ENCODE results near the gene TOPAZ1. TPM values are rescaled to one million over a fixed set of nuclear protein-coding genes. Genes with fewer than 3 reads are reported as not detected.

Gene TOPAZ1
- total and polyA plus RNA-seq, 2 of the 13 experiments (the other 11 are each of a cell fraction or from before 2014, with no cell fraction given) = not detected

DNA sequence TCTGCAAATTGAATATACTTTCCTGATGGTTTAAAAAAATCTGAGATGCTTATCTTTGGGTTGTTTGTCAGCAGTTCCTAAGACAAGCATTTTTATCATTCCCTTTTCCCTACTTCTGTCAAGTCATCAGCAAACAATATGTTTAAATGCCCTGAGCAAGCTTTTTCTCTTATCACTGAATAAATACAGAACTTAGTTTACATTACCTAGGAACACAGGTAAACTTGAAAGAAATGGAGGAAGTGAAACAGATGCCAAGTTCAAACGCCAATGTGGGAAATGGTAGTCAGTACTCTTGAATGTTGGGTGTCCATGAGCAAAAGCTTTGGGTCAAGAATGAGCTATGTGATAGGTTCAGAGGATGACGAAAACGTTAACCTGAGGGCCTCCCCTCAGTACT lies 79.6 kb downstream of the TOPAZ1 start:
- in situ Hi-C loops (cut with HindIII; ENCODE audit: extremely low pct_ligation_motif_present, low pct_unique_long_range_greater_than_20kb) (loop anchor here (10.0 kb wide), 1 partner anchor 113 kb away; no protein-coding TSS in a partner anchor), intact Hi-C loops (cut with micrococcal nuclease; ENCODE audit: unreplicated experiment) (loop anchor here (5.0 kb wide), 4 partner anchors 96 to 211 kb away; no protein-coding TSS in a partner anchor)
- Histone ChIP-seq H3K9ac (ENCODE audit: insufficient read depth, low read depth, low read length) (no peak overlapping the region), H3K36me3 (replicated peaks in 1 of 2; ENCODE audit: control insufficient read depth in 1 of 2, insufficient read depth in 2 of 2, low read length in 2 of 2) (no peaks in the 10 kb centered on the region), H4K20me1 (ENCODE audit: insufficient read depth, low read length) (no peaks in the 10 kb centered on the region), H3K4me3 (replicated peaks in 1 of 3; ENCODE audit: insufficient read depth in 1 of 3, low read depth in 2 of 3, low read length in 3 of 3) (no peak overlapping the region; a peak in 2 of 6 replicates), H3K4me2 (ENCODE audit: low read depth, low read length) (peak overlapping the region; percentile 47), H3K27ac (ENCODE audit: extremely low read length, insufficient read depth, low read length) (no peak overlapping the region), H3K9me3 (ENCODE audit: low read length) (no peaks in the 10 kb centered on the region), H2AFZ (ENCODE audit: low read length) (no peak overlapping the region), H3K79me2 (ENCODE audit: insufficient read depth, low read length) (no peaks in the 10 kb centered on the region), H3K27me3 (ENCODE audit: control insufficient read depth in 1 of 2, insufficient read depth in 2 of 2, low read length in 2 of 2) (no peaks in the 10 kb centered on the region; a peak in 1 of 5 replicates), H3K4me1 (ENCODE audit: insufficient read depth, low read length) (peaks cover 22% of the 10 kb centered on the region)
- peak; percentile 77 for ATAC-seq
- ChIA-PET POLR2A (interaction anchor here (1.0 to 1.8 kb wide), 3 partner anchors 17 to 118 kb away, joined by 3 to 8 read pairs (median 8); partner anchors contain the start of gene TCAIM), CTCF (ENCODE audit: low intra/inter-chr PET ratio, low total read pairs) (no interaction called here)
- WGBS (ENCODE audit: low lambda C conversion rate) = 3% methylated on average over 3 of the region's 3 CpGs
- FAIRE-seq = peak; percentile 37
- peak; percentile 80 for DNase-seq (ENCODE audit: low spot score)
- BruUV-seq (replicated peaks) = no TSS peak
- TF ChIP-seq, protein P1, sequence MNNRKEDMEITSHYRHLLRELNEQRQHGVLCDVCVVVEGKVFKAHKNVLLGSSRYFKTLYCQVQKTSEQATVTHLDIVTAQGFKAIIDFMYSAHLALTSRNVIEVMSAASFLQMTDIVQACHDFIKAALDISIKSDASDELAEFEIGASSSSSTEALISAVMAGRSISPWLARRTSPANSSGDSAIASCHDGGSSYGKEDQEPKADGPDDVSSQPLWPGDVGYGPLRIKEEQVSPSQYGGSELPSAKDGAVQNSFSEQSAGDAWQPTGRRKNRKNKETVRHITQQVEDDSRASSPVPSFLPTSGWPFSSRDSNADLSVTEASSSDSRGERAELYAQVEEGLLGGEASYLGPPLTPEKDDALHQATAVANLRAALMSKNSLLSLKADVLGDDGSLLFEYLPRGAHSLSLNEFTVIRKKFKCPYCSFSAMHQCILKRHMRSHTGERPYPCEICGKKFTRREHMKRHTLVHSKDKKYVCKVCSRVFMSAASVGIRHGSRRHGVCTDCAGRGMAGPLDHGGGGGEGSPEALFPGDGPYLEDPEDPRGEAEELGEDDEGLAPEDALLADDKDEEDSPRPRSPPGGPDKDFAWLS (CRISPR knock-in tag; IDR thresholded peaks at IDR 0.05; ENCODE audit: borderline replicate concordance) = no peak
- TF ChIP-seq, protein P2, sequence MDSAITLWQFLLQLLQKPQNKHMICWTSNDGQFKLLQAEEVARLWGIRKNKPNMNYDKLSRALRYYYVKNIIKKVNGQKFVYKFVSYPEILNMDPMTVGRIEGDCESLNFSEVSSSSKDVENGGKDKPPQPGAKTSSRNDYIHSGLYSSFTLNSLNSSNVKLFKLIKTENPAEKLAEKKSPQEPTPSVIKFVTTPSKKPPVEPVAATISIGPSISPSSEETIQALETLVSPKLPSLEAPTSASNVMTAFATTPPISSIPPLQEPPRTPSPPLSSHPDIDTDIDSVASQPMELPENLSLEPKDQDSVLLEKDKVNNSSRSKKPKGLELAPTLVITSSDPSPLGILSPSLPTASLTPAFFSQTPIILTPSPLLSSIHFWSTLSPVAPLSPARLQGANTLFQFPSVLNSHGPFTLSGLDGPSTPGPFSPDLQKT (CRISPR knock-in tag; IDR thresholded peaks at IDR 0.05; ENCODE audit: borderline replicate concordance) = no peak
- TF ChIP-seq, protein P3, sequence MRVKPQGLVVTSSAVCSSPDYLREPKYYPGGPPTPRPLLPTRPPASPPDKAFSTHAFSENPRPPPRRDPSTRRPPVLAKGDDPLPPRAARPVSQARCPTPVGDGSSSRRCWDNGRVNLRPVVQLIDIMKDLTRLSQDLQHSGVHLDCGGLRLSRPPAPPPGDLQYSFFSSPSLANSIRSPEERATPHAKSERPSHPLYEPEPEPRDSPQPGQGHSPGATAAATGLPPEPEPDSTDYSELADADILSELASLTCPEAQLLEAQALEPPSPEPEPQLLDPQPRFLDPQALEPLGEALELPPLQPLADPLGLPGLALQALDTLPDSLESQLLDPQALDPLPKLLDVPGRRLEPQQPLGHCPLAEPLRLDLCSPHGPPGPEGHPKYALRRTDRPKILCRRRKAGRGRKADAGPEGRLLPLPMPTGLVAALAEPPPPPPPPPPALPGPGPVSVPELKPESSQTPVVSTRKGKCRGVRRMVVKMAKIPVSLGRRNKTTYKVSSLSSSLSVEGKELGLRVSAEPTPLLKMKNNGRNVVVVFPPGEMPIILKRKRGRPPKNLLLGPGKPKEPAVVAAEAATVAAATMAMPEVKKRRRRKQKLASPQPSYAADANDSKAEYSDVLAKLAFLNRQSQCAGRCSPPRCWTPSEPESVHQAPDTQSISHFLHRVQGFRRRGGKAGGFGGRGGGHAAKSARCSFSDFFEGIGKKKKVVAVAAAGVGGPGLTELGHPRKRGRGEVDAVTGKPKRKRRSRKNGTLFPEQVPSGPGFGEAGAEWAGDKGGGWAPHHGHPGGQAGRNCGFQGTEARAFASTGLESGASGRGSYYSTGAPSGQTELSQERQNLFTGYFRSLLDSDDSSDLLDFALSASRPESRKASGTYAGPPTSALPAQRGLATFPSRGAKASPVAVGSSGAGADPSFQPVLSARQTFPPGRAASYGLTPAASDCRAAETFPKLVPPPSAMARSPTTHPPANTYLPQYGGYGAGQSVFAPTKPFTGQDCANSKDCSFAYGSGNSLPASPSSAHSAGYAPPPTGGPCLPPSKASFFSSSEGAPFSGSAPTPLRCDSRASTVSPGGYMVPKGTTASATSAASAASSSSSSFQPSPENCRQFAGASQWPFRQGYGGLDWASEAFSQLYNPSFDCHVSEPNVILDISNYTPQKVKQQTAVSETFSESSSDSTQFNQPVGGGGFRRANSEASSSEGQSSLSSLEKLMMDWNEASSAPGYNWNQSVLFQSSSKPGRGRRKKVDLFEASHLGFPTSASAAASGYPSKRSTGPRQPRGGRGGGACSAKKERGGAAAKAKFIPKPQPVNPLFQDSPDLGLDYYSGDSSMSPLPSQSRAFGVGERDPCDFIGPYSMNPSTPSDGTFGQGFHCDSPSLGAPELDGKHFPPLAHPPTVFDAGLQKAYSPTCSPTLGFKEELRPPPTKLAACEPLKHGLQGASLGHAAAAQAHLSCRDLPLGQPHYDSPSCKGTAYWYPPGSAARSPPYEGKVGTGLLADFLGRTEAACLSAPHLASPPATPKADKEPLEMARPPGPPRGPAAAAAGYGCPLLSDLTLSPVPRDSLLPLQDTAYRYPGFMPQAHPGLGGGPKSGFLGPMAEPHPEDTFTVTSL (CRISPR knock-in tag; IDR thresholded peaks at IDR 0.05; ENCODE audit: borderline replicate concordance) = peak; percentile 92; the same call in 1 of the 2 replicates
- TF ChIP-seq ZFP36L2 (CRISPR knock-in tag; IDR thresholded peaks at IDR 0.05) (no peak), ZBTB7A (CRISPR knock-in tag; IDR thresholded peaks at IDR 0.05) (no peak), HCFC1 (IDR thresholded peaks at IDR 0.05; ENCODE audit: low read depth, low read length) (no peak), RFX5 (IDR thresholded peaks at IDR 0.05; ENCODE audit: low read depth, low read length) (no peak), ZNF768 (CRISPR knock-in tag; IDR thresholded peaks at IDR 0.05) (no peak), SMARCE1 (IDR thresholded peaks at IDR 0.05; ENCODE audit: borderline replicate concordance) (no peak), ZNF446 (CRISPR knock-in tag; IDR thresholded peaks at IDR 0.05) (no peak), PHF21A (CRISPR knock-in tag; IDR thresholded peaks at IDR 0.05) (peak; percentile 59; the same call in 1 of the 2 replicates), FOXO1 (CRISPR knock-in tag; IDR thresholded peaks at IDR 0.05) (peak; percentile 69; the same call in 1 of the 2 replicates), ZNF615 (CRISPR knock-in tag; IDR thresholded peaks at IDR 0.05; ENCODE audit: borderline replicate concordance) (no peak), ZNF839 (CRISPR knock-in tag; IDR thresholded peaks at IDR 0.05; ENCODE audit: borderline replicate concordance) (no peak)
- TF ChIP-seq, protein P4, sequence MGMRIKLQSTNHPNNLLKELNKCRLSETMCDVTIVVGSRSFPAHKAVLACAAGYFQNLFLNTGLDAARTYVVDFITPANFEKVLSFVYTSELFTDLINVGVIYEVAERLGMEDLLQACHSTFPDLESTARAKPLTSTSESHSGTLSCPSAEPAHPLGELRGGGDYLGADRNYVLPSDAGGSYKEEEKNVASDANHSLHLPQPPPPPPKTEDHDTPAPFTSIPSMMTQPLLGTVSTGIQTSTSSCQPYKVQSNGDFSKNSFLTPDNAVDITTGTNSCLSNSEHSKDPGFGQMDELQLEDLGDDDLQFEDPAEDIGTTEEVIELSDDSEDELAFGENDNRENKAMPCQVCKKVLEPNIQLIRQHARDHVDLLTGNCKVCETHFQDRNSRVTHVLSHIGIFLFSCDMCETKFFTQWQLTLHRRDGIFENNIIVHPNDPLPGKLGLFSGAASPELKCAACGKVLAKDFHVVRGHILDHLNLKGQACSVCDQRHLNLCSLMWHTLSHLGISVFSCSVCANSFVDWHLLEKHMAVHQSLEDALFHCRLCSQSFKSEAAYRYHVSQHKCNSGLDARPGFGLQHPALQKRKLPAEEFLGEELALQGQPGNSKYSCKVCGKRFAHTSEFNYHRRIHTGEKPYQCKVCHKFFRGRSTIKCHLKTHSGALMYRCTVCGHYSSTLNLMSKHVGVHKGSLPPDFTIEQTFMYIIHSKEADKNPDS (CRISPR knock-in tag; IDR thresholded peaks at IDR 0.05) = no peak

Data from HepG2 (cell line).